ENCODE measurements around the gene LRTM2.
A peak's percentile ranks its signal among the peaks of the same experiment; 100 is the strongest.

LRTM2 gene

DNA sequence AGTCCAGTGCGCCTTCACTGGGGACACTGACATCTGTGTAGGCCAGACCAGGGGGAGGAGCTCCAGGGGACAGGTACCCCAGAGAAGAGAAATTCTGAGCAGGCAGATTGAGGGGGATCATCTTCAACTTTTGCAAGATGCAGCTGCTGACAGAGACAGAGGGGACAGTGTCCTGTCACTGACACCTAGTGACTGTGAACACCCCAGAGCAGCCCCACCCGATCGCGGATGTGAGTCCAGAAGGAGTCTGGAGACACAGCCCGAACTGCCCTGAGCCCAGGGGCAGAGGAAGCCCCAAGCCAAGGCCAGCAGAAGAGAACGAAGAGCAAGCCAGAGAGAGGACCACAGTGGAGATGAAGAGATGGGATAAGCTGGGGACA lies 21.7 kb upstream of the LRTM2 start:
- DNase-seq: no peak

DNA sequence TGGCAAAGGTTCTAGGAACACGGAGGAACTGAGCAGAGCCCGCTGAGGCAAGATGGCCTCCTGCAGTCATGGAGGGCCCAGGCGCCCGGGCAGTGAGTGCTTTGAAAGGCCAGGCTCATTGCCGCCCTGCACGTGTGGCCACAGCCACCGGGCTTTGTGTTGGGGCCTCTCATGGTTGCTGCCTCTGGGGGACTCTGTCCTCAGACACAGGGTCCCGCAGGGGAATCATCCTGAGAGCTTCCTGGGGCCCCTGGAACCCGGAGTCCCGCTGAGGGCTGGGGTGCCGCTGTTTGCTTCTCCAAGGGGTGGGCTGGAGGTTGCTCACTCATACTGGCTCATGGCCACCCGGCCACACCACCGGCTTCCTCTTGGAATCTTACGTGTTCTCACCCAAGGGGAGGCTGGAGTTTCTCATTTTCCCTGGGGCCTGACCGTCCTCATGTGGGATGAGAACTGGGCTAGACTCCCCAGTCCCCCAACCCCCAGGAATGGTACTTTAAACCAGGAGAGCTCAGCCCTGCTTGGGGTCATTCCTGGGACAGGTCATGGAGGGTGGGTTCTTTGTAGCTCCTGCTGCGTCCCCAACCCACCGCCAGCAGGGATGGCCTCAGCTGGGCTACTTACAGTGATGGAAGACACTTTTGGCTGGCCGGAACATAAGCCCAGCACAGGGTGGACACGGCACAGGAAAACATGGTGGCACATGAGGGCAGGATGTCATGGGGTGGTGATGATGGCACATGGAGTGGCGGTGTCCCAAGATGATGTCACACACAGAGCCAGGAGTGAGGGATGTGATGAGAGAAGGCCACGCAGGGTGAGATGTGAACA lies 21.1 kb upstream of the LRTM2 start:
- DNase-seq: no peak

DNA sequence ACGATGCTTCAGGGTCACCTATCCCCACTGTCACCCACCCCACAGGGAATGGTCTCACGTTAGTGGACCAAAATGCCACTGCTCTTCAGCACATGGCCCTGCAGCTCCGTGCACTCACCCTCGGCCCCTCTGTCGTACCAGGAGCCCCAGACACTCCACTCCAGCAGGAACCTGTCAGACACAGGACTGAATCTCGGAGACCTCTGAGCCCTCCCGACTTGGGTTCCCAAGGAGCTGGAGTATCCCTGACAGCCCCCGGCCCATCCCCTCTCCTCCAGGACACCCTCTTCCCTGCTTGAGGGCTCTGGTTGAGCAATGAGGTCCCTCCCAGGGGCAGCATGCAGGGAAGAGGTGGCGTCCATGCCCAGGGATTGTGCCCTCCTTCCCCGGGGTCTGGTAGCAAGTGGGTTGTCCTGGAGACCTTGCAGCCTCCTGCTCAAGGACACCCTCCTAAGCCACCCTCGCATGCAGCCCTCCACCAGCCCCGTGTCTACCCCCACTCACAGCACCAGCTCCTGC lies 20.4 kb upstream of the LRTM2 start:
- no peak for DNase-seq

DNA sequence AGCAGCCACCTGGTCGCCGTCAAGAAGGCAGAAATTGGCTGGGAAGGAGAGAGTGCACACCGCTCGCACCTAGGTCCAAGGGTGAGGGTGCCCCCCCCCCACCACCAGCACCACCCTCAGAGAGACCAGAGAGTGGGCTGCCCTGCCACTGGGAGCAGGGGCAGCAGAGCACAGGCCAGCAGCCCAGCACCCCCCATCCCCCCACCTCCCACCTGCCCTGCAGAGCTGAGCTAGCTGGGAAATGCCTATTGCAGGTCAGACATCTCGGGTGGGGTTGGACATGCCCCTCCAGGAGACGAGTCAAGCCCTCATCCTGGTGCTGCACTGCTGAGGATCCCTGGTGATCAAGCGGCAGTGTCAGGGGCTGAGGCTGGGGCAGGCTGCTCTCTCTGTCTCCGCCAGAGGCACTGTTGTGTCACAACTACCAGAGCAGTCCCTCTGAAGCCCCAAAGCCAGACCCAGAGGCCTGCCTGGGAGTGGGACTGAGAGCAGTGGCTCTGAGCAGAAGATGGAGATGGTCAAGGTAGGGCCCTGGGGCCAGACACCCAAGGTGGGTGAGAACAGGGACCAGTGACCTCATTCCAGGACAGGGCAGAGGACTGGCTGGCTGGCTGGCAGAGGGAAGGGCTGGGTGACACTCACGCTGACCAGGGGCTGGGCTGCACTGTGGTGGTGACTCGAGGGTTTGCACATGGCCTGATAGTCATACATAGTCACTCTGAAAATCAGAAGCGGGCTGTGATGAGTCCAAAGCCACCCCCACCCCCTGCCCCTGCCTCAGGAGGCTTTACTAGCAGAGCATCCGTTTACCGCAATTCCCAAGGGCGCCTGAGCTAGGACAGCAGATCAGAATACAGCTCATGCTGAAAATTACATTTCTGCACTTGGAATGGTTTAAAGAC lies 19.7 kb upstream of the LRTM2 start:
- no peak for DNase-seq

DNA sequence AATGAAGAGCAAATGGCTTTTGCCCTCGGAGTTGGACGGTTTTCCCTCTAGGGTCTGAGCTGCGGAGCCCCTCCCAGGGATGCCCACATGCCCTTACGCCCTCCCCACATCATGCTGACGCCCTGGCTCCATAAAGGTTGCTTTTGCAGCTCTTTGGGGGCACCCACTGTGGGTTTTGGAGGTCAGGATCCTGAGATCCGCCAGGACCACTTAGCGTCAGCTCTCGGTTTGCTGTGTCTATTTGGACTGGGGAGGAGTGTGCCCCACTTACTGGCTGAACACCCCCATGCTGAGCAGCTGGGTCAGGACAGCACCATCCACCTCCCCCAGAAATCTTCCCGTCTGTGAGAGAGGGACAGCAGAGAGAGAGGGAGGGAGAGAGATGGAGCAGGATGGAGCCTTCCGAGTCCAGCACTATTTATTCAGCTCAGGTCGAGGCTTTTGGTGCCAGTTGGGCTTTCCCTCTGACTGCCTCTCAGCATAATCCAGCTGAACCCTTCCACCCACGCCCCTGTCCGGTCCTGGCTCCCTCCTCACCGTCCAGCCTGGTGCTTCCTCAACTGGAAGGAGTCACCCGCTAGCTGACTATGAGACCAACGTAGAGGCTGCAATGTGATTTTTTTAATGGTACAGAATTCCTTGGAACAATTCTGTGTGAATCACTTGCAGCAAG lies 18.9 kb upstream of the LRTM2 start:
- DNase-seq: no peak

DNA sequence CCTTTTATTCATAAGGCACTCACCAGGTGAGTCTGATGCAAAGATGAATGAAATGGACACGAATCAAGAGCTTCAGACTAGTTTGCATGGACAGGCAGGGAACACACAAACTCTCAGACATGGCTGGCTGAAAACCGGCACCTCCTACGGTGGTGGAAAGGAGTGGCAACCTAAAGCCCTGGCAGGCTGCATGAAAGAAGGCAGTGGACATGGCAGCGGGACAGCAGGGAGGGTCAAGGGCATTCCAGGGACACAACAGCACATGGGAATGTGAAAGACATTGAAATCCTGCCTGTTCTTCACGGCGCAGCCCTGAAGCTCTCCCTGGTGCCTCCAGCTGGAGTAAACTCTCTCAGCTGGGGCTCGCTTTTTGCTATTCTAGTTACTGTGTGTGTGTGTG lies 16.6 kb upstream of the LRTM2 start:
- no peak for DNase-seq

DNA sequence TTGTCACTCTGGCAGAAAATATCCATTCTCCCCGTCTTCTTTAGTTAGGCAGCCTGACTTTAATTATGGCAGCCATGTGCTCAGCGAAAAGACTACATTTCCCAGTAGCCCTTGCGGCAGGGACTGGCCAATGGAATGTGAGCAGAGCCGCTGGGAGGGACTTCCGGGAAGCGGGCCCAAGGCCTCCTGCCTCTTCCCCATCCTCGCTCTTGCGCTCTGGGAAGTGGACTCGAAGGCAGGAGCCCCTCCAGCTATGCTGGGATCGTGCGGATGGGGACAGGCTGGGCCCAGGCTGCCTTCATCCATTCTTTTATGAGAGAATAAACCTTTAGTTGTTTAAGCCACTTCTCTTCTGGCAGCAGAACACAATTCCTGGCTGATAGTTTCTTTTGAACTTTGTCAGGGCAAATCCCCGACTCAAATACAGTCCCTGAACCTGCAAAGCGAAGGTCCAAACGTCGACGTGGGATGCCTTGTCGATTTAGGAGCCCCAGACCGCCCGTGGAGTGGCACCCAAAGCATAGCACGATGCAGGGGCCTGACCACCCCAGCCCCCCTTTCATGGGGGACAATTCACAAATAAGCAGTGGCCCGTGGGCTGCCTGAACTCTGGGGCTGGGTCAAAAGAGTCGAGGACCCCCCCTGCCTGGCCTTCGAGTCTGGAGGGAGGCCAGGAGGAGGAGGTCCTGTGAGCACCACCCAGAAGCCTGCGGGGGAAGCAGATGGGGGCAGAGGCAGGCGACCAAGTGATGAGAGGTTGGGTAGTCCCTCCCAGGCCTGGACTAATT lies 15.6 kb upstream of the LRTM2 start:
- DNase-seq: peak; percentile 79

DNA sequence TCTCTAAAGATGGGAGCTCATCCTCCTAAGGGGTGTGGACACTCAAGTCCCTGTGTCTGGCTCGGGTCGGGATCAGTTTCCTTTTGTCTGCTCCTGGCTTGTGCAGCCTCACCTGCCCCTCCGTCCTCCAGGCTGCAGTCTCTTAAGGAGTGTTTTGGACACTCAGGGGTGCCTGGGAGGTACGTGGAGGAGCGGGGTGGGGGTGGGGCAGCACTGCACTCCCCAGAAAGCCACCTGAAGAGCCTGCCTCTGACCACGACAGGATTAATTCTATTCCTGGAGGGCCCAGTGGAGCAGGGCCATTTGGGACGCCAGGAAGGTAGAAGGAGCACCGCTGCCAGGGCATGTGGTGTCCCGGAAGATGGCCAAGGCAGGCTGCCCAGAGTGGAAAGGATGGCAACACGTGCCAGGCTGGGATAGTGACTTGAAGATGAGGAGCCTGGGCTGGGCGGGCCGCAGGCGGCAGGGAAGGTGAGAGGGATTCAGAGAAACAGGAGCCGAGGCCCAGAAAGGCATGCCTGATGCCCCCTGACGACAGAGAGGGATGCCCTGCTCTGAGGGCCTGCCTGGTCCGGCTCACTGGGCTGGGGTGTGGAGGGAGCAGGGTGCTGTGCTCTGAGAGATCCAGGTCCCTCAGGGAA lies 14.8 kb upstream of the LRTM2 start:
- DNase-seq: no peak

DNA sequence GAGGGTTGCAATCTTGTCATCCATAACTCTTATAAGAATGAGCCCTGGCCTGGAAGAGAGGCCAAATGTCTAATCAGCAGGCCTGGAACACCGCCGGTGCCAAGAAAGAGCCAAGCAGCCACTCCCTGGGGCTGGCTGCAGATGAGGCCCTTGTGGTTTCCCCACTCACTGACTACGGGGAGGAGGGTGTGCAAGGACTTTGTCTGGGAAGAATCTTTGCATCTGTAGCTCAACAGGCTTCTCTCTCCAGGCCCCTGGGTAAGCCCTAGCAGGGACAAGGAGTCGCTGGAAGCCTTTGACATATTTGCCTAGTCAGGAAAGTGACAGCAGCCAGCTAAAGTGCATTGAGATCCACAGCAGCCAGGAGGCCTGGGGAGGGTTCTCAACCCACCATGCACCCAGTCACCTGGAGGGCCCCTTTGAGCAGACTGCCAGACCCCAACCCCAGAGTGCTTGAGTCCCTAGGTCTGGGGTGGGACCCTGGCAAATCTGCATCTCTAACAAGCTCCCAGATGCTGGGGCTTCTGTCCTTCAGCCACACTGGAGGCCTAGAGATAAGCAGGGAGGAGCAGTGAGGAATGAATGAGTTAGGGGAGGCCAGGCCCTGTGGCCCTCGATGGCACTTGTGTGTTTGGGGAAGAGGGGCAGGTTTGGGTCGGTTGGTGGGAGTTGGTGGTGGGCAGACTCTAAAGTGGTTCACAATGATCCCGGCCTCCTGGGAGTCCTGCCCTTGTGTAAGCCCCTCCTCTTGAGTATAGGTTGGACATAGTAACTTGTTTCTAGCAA lies 13.9 kb upstream of the LRTM2 start:
- DNase-seq: no peak

DNA sequence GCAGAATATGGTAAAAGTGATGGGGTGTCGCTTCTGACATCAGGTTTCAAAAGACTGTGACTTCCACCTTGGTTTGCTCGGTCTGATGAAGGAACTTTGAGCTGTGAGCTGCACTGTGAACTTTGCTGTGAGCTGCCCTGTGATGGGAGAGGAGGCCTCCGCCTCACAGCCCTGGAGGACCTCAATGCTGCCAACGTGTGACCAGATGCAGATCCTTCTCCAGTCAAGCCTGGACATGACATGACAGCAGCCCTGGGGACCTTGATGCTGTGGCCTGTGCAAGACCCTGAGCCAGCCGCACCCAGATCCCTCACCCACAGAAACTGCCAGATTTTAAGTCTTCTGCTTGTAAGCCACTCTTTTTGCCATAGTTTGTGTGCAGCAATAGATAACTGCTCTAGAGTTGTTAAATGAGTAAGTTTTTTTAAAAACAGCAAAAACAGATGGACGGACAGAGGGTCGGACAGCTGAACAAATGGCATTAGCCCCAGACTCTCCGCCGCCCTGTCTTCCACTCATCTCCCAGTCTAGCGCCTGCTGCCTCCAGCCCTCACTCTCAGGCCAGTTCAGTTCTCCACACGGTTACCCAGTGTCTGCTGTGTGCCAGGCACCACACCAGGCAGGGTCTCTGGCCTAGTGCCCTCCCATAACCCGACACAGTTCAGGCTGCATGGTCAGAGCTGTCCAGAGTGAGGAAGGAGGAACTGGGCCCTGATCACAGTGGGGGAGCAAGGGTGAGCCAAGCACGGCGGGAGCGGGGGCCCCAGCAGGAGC lies 13.1 kb upstream of the LRTM2 start:
- DNase-seq: no peak

DNA sequence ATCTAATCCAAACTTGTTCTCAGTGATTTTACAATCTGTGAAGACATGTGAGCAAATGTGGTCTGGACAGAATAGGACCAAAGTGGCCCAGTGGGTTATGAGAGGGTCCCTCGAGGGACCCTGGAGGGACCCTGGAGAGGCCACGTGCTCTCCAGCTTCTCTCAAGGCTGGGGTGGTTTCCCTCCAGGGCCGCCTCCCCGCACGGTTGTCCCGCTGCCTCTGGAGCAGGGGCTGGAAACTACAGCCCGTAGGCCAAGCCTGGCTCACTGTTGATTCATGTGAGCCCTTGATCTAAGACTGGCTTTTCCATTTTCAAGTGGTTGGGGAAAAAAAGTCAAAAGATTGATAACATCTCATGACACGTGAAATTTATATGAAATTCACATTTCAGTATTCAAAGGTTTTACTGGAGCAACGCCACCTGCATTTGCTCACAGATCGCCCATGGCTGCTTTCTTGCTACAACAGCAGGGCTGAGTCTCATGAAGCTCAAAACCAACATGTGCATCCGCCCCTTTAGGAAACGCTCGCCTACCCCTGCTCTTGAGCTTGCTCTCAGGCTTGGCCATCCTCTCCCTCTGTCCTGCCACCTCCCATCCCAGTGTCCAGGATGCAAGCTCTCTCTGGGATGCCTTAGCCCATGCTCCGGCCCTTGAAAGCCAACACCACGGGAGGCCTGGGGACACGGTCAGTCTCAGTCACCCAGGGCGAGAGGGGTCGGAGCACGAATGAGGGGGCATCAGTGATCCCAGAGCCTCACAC lies 12.1 kb upstream of the LRTM2 start:
- DNase-seq: no peak

DNA sequence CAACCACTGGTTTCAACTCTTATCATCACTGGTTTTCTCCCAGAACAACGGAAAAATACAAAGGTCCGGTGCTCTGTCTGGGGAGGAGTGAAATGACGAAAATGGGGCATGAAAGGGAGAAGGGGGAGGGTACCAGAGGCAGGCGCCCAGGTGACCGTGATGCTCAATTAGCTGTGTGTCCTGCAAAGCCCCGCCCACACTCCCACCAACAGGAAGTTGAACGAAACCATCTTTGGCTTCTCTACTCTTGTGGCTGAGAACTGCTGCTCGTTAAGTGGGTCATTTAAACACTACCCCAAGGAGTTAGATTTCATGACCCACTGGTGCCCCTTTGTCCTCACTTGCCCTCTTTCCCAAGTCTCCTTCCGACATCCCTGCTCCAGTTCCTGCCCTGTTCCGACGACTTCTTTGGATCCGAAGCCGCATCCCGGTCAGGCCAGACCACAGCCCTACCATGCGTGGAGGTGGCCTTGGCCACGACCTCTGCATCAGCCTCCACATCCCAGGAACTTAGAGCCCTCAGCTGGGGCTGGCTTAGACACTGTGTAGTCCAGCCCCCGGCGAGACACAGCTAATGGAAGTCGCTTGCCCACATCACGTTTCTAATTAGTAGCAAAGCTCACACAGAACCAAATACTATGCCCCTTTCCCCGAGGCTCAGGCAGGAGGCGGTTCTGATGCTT lies 11.4 kb upstream of the LRTM2 start:
- no peak for DNase-seq

DNA sequence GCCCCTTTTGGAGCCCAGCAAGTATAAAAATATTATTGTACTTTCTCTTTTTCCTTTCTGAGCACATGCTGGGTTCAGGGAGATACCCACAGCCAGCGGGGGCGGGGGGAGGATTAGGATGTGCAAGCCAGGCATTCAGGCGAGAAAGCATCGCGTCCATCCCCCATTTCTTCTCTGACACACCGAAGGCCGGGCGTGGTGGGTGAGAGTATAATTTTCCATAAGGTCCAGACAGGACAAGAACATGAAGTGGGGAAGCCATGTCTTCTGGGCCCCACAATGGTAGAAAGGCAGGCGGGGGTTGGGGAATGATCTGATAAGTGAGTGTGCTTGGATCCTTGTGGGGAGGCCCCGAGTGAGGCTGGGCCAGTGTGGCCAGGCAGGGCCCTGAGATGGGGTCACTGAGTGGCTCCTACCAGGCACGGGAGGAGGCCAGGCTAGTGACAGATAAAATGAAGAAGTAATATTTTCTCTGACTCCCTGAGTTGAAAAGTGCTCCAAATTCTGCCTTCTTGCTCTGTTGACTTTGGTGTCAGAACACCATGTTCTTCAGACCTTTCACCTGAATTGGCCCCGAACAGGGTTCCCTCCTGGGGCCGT lies 10.7 kb upstream of the LRTM2 start:
- no peak for DNase-seq

DNA sequence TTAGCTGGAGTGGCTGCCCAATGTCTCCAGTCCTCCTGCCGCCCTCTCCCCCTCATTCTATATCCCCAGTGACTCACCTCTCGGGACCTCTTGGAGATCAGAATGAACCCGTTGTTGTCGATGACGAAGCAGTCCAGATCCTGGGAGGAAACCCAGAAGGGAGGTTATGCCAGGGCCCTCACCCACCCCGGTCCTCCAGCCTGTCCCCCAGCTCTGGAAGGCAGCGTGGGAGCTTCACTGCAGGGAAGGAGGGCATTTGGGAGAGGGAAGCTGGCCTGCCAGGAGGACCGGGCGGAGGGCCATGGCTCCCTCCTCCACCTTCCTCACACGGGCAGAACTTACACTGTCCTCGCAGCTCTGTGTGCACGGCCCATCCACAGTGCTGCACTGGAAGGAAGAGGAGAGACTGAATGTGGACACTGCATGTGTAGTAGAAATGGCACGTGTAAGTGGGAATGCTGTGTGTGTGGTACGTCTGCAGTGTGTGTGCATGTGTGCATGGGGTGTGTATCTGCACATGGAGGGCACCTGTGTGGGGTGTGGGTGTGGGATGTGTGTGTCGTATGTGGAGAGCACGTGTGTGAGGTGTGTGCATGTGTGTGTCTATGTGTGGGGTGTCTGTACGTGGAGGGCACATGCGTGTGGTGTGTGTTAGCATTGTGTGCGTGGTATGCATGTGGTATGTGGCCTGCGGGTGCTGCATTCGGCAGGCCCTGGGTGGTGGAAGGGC lies 10.0 kb upstream of the LRTM2 start:
- DNase-seq: no peak

DNA sequence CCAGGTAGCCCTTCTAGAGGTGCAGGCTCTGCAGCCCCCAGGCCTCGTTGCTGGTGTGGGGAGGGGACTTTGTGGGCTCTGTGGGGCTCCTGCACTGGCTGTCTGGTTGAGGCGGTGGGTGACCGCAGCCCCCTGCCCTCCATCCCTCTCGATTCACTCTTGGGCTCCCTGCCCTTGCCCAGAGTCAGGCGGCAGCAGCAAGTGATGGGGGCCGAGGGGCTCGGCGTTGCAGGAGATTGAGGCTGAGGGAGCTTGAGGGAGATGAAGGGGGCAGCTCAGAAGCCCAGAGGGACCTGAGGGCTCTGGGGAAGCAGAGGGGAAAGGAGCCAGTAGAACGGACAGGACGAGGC lies 9.5 kb upstream of the LRTM2 start:
- no peak for DNase-seq

DNA sequence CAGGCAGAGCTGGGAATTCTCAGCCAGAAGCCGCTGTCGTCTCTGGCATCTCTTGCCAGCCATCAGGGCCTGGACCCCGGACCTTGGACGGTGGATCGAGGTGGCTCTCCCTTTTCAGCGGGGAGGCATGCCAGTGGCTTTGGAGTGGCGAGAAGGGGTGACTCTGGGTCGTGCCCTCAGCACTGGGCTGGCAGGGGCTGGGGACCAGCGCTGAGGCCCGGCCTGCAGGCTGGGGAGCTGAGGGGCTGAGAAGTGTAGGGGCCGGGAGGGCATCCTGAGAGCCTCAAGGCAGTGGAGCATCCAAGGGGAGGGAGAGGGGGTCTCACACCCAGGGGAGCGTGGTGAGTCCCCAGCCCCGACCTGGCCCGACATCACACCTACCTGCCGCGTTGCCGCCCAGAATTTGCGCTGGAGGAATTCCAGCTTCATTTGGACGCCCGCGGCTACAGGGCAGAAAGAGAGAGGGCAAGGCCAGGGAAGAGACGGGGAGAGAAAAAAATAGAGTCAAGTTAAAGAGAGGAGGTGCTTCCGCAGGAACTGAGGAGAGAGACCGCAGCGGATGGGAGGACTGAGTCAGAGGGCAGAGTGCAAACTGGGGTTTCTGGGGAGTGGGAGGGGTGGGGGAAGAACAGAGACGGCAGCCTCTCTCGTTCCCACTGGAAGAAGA lies 9.0 kb upstream of the LRTM2 start:
- no peak for DNase-seq

DNA sequence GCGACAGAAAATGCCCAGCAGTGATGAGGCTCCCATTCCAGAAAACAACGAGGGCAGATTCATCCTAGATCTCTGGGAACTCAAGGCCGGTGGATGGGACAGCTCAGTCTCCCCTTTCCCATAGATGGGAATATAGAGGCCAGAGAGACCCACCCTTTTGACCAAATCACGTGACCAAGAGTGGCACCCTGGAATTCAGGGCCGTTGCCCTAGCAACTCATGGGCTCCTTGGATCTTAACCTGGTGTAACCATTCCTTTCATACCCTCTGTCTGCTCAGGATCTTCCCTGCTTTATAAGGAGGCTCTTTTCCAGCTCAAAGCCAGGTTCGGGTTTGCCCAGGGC lies 8.4 kb upstream of the LRTM2 start:
- DNase-seq: no peak

Data from activated CD4-positive, CD25-positive, alpha-beta regulatory T cell treated with anti-CD3 and anti-CD28 coated beads, Interleukin-2, amount 50 U/mL, for 72 hours (primary cell).